ENCODE data around the gene SRBD1.

- TF ChIP-seq CTCF (IDR thresholded peaks at IDR 0.05) (no peak), ZFX (IDR thresholded peaks at IDR 0.05; ENCODE audit: borderline replicate concordance) (no peak)
These were observed 77.3 kb downstream of the SRBD1 start for GRCh38 chr2:45533771-45534170.

Data from 22Rv1 (cell line).